Gastrocnemius medialis (tissue), 4 donors: ENCODE results near the gene FKRP.

ENCODE experiments used
- POLR2A ChIP-seq, 2 donors: fragments of 450-650 bp; IDR thresholded peaks; one replicate each; pipeline ENCODE4 v1.6.1; 2017; ENCODE audit warnings: antibody characterized with exemption in 2 of 2, mild to moderate bottlenecking in 2 of 2, moderate library complexity in 2 of 2
- TF ChIP-seq, protein P1 (sequence below), 5 experiments: fragments of 450-650 bp in 3 of 5; fragments of 200-600 bp in 2 of 5; sonication (generic) in 2 of 5; IDR thresholded peaks in 4 of 5; conservative IDR thresholded peaks in 1 of 5; 1 replicate in 4 of 5; 2 replicates in 1 of 5; pipeline ENCODE4 v1.5.1; 2016 to 2019; ENCODE audit warnings: antibody characterized with exemption in 5 of 5, mild to moderate bottlenecking in 3 of 5, moderate library complexity in 3 of 5

DNA sequence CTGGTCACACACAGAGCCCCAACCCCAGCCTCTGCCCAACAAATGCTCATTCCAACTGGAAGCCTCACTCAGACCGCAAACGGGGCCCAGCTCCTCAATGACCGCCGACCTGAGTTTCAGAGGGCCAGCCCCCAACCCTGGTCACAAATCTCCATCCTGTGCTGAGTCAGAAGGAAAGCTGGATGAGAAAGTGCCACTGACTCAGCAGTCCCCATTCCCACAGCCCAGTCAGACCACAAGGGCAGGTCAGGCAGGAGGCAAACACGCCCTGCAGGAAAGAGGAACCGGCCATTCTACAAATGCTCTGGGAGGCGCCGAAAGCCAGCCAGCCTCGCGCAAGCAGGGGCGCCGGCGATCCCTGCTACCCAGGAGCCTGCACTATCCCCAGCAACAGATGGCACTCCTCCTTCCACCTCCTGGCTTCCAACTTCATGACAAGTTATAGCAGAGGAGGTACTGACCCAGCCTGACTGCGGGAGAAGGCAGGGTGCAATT lies 14.8 kb upstream of the FKRP start:
- TF ChIP-seq, protein P1, sequence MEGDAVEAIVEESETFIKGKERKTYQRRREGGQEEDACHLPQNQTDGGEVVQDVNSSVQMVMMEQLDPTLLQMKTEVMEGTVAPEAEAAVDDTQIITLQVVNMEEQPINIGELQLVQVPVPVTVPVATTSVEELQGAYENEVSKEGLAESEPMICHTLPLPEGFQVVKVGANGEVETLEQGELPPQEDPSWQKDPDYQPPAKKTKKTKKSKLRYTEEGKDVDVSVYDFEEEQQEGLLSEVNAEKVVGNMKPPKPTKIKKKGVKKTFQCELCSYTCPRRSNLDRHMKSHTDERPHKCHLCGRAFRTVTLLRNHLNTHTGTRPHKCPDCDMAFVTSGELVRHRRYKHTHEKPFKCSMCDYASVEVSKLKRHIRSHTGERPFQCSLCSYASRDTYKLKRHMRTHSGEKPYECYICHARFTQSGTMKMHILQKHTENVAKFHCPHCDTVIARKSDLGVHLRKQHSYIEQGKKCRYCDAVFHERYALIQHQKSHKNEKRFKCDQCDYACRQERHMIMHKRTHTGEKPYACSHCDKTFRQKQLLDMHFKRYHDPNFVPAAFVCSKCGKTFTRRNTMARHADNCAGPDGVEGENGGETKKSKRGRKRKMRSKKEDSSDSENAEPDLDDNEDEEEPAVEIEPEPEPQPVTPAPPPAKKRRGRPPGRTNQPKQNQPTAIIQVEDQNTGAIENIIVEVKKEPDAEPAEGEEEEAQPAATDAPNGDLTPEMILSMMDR (IDR thresholded peaks at IDR 0.05 in 4 of 5, conservative IDR thresholded peaks at IDR 0.05 in 1 of 5): no peak
- TF ChIP-seq POLR2A (IDR thresholded peaks at IDR 0.05): no peak
